GM23248 (cell line): ENCODE measurements around the gene VPS26A. TPM values are rescaled to one million over a fixed set of nuclear protein-coding genes. Genes with fewer than 3 reads are reported as not detected.
"Not testable (repeated sequence)": the region's sequence is repeated elsewhere in the genome, so short reads cannot be mapped to it uniquely, and the experiment has no call there.

Experiments
- DNase-seq: peaks from one replicate; pipeline ENCODE4 v3.0.0-alpha.2; 2015
- H2AFZ ChIP-seq: fragments of 200-600 bp; sonication (generic); 2 replicates; pipeline ENCODE4 v1.6.1; 2016; ENCODE audit warnings: antibody characterized with exemption
- H3F3A ChIP-seq: fragments of 200-600 bp; sonication (generic); 2 replicates; pipeline ENCODE4 v1.6.1; 2016; ENCODE audit warnings: mild to moderate bottlenecking, antibody characterized with exemption, mixed run types; ENCODE audit not compliant: insufficient read depth
- H3K27ac ChIP-seq: fragments of 200-600 bp; sonication (generic); 2 replicates; pipeline ENCODE4 v1.5.1; 2016; ENCODE audit warnings: mild to moderate bottlenecking
- H3K27me3 ChIP-seq: fragments of 200-600 bp; sonication (generic); replicated peaks from 2 replicates; pipeline ENCODE4 v1.6.1; 2016; ENCODE audit warnings: mild to moderate bottlenecking; ENCODE audit not compliant: insufficient read depth
- H3K36me3 ChIP-seq: fragments of 200-600 bp; sonication (generic); 2 replicates; pipeline ENCODE4 v1.6.1; 2016; ENCODE audit warnings: low read depth, mild to moderate bottlenecking
- H3K4me1 ChIP-seq: fragments of 200-600 bp; sonication (generic); 2 replicates; pipeline ENCODE4 v1.6.1; 2016; ENCODE audit warnings: mild to moderate bottlenecking; ENCODE audit not compliant: insufficient read depth
- H3K4me2 ChIP-seq: fragments of 200-600 bp; sonication (generic); one replicate; pipeline ENCODE4 v1.6.1; 2016; ENCODE audit warnings: mild to moderate bottlenecking; ENCODE audit not compliant: unreplicated experiment
- H3K4me3 ChIP-seq: fragments of 200-600 bp; sonication (generic); 2 replicates; pipeline ENCODE4 v1.5.1; 2016; ENCODE audit warnings: mild to moderate bottlenecking
- H3K79me2 ChIP-seq: fragments of 200-600 bp; sonication (generic); 2 replicates; pipeline ENCODE4 v1.6.1; 2016; ENCODE audit warnings: mild to moderate bottlenecking; ENCODE audit not compliant: insufficient read depth
- H3K9ac ChIP-seq: fragments of 200-600 bp; sonication (generic); 2 replicates; pipeline ENCODE4 v1.6.1; 2016; ENCODE audit warnings: mild to moderate bottlenecking
- H3K9me2 ChIP-seq: fragments of 200-600 bp; sonication (generic); 2 replicates; pipeline ENCODE4 v1.6.1; 2016; ENCODE audit warnings: mixed run types, mild to moderate bottlenecking, moderate library complexity; ENCODE audit not compliant: insufficient read depth
- H3K9me3 ChIP-seq: fragments of 200-600 bp; sonication (generic); one replicate; pipeline ENCODE4 v1.6.1; 2017; ENCODE audit warnings: low read depth
- H4K20me1 ChIP-seq: fragments of 200-600 bp; sonication (generic); 2 replicates; pipeline ENCODE4 v1.6.0; 2016; ENCODE audit not compliant: insufficient read depth
- EZH2 ChIP-seq: fragments of 200-600 bp; sonication (generic); IDR thresholded peaks from 2 replicates; pipeline ENCODE4 v1.6.1; 2018; ENCODE audit warnings: antibody characterized with exemption, mild to moderate bottlenecking; ENCODE audit not compliant: insufficient read depth, poor library complexity, severe bottlenecking
- EZH2phosphoT487 ChIP-seq: fragments of 200-600 bp; sonication (generic); IDR thresholded peaks from 2 replicates; pipeline ENCODE4 v1.6.1; 2018; ENCODE audit warnings: antibody characterized with exemption, moderate library complexity, mild to moderate bottlenecking, low read depth; ENCODE audit not compliant: insufficient read depth
- WGBS, 2 experiments: methylation state at CpG; one replicate each; pipeline ENCODE4 v1.1.6; 2015 to 2017; ENCODE audit warnings: low lambda C conversion rate in 2 of 2, low coverage in 1 of 2; ENCODE audit errors: missing lambda C conversion rate in 2 of 2; 5-methylcytosine and 5-hydroxymethylcytosine counted together
- in situ Hi-C: fragments of 300-500 bp; cut with MboI; formaldehyde crosslinking; loops from 2 replicates; pipeline ENCODE4 v1.15.0; 2020
- polyA plus RNA-seq: library from polyadenylated mRNA; unstranded; fragments of >200 nt; fragmentation: Nextera tagmentation; extraction: Ambion mirVana; gene quantifications from 2 replicates; pipeline ENCODE4 v1.2.1, GENCODE V29; 2016
- total RNA-seq: library from RNA; depleted of rRNA; stranded (reverse); fragments of >200 nt; shearing (Covaris generic); gene quantifications from 2 replicates; pipeline ENCODE4 v1.2.3, GENCODE V29; 2014

The VPS26A gene
- total and polyA plus RNA-seq, 2 experiments from 2014 or later, result 24.4 to 82.0 TPM

DNA sequence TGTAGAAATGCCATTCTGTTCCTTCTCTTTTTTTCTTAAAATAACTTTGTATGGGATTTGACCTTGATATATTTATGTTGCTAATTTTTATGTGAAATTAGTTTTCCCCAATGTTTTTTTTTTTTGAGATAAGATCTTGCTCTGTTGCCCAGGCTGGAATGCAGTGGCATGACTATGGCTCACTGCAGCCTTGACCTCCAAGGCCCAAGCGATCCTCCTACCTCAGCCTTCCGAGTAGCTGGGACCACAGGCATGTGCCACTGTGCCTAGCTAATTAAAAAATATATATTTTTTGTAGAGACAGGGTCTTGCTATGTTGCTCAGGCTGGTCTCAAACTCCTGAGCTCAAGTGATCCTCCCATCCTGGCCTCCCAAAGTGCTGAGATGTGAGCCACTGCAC lies 16.0 kb downstream of the VPS26A start:
- Histone ChIP-seq H3K4me3 (no peak overlapping the region), H3K36me3 (peaks cover 6% of the 10 kb centered on the region; the same call in 1 of the 2 replicates), H3K9me3 (no peaks in the 10 kb centered on the region), H4K20me1 (no peaks in the 10 kb centered on the region), H2AFZ (no peak overlapping the region), H3K9me2 (no peaks in the 10 kb centered on the region), H3F3A (no peaks in the 10 kb centered on the region), H3K27me3 (no peaks in the 10 kb centered on the region), H3K27ac (no peak overlapping the region), H3K79me2 (peaks cover 100% of the 10 kb centered on the region), H3K4me1 (no peaks in the 10 kb centered on the region), H3K9ac (no peak overlapping the region), H3K4me2 (no peak overlapping the region)
- in situ Hi-C loops, result no loop called here
- 79 to 86% methylated on average over 2 of the region's 2 CpGs for WGBS, 2 experiments
- TF ChIP-seq EZH2, result no peak
- TF ChIP-seq EZH2phosphoT487, result no peak
- no peak for DNase-seq

DNA sequence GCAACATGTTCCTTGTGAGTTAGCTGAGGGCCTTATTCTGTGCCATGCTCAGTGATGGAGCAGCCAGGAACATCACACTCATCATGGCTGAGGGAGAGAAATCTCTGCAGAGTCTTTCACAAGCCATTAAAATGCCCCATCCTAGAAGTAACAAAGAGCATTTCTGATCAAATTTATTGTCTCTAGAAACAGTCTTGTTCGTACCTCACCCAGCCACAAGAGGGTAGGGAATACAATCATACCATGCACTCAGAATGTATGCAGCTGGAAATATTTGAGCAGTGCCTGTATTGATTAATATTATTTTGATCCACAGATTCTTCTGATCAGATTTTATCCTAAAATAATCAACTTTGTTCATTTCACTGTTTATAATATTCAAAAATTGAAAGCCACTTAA lies 17.3 kb downstream of the VPS26A start:
- no peaks in the 10 kb centered on the region for H4K20me1 ChIP-seq
- H3K9ac ChIP-seq, result no peak overlapping the region
- DNase-seq, result no peak
- peaks cover 100% of the 10 kb centered on the region for H3K79me2 ChIP-seq
- in situ Hi-C loops, result no loop called here
- no peak overlapping the region for H2AFZ ChIP-seq
- H3K9me2 ChIP-seq, result no peaks in the 10 kb centered on the region
- TF ChIP-seq EZH2 (no peak), EZH2phosphoT487 (no peak)
- H3K36me3 ChIP-seq, result 0 out of 2 replicates have a peak, but pooled peaks cover 3% of the 10 kb centered on the region
- no peak overlapping the region for H3K4me2 ChIP-seq
- H3K4me3 ChIP-seq, result no peak overlapping the region
- no peaks in the 10 kb centered on the region for H3K27me3 ChIP-seq
- no peaks in the 10 kb centered on the region for H3K9me3 ChIP-seq
- no peaks in the 10 kb centered on the region for H3F3A ChIP-seq
- no peaks in the 10 kb centered on the region for H3K4me1 ChIP-seq
- 56 to 68% methylated on average over 1 of the region's 1 CpG for WGBS, 2 experiments
- no peak overlapping the region for H3K27ac ChIP-seq

DNA sequence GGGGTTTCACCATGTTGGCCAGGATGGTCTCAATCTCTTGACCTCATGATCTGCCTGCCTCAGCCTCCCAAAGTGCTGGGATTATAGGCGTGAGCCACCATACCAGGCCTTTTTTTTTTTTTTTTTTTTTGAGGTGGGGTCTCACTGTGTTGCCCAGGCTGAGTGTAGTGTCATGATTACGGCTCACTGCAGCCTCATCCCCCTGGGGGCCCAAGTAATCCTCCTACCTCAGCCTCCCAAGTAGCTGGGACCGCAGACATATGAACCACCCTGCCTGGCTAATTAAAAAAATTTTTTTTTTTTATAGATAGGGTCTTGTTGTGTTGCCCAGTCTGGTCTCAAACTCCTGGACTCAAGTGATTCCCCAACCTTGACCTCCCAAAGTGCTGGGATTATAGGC lies 18.1 kb downstream of the VPS26A start:
- WGBS, 2 experiments, result 100% methylated on average over 2 to 3 of the region's 3 CpGs

DNA sequence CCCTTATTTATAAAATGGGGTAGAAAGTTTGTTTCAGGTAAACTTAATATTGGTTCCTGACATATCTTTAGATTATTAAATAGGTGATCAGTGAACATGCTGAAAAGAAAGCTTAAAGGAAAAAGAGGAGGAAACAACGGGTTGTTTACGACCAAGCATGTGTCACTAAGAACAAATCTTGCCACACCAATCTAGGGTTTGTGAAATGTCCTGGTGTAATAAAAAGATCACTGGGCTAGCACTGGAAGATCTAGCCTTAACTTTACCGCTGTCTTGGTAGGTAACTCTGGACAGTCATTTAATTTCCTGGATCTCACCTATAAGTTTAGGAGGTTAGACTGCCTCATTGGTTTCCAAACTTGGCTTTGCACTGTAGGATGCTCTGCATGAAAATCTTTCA lies 19.0 kb downstream of the VPS26A start:
- Histone ChIP-seq H3K4me1 (0 out of 2 replicates have a peak, but pooled peaks cover 5% of the 10 kb centered on the region), H3K9me3 (no peaks in the 10 kb centered on the region), H3K27me3 (no peaks in the 10 kb centered on the region), H3K4me3 (no peak overlapping the region), H2AFZ (no peak overlapping the region), H3K9ac (no peak overlapping the region), H4K20me1 (no peaks in the 10 kb centered on the region; the same call in 1 of the 2 replicates), H3K4me2 (no peak overlapping the region), H3K9me2 (no peaks in the 10 kb centered on the region), H3F3A (no peaks in the 10 kb centered on the region), H3K36me3 (no peaks in the 10 kb centered on the region), H3K27ac (no peak overlapping the region), H3K79me2 (peaks cover 100% of the 10 kb centered on the region)
- no peak for DNase-seq
- in situ Hi-C loops, result no loop called here
- 77 to 84% methylated on average over 3 of the region's 3 CpGs for WGBS, 2 experiments
- TF ChIP-seq EZH2phosphoT487, result no peak
- TF ChIP-seq EZH2, result no peak

More for the DNA sequence above, 18.1 kb downstream of the VPS26A start:
- H4K20me1 ChIP-seq, H3K4me3 ChIP-seq, H3F3A ChIP-seq, H3K4me2 ChIP-seq, H3K4me1 ChIP-seq, in situ Hi-C loops, H3K9ac ChIP-seq, DNase-seq, H3K27ac ChIP-seq, H3K36me3 ChIP-seq, H3K27me3 ChIP-seq, H3K9me3 ChIP-seq, H2AFZ ChIP-seq, H3K9me2 ChIP-seq: not testable (repeated sequence)
- H3K79me2 ChIP-seq, result peaks cover 100% of the 10 kb centered on the region

DNA sequence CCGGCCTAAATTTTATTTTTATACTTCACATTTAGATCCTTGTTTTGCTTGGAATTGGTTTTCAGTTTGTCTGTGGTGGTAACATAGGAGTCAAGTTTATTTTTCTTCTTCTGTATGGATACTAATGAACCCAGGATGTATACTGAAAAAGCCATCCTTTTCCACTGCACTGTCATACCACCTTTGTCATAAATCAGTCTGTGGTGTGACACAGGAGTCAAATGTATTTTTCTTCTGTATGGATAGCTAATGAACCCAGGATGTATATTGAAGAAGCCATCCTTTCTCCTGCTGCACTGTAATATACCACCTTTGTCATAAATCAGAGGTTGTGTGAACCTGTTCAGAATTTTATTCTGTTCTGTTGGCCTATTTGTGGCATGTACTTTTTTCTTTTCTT lies 21.4 kb downstream of the VPS26A start:
- WGBS, 2 experiments, result 94 to 100% methylated on average over 1 of the region's 1 CpG
- Histone ChIP-seq H3F3A (no peaks in the 10 kb centered on the region), H3K4me1 (0 out of 2 replicates have a peak, but pooled peaks cover 5% of the 10 kb centered on the region), H3K27me3 (no peaks in the 10 kb centered on the region), H3K9me2 (no peaks in the 10 kb centered on the region), H3K27ac (no peak overlapping the region), H3K79me2 (peaks cover 100% of the 10 kb centered on the region), H3K9ac (no peak overlapping the region), H4K20me1 (no peaks in the 10 kb centered on the region; the same call in 1 of the 2 replicates), H2AFZ (no peak overlapping the region), H3K4me2 (no peak overlapping the region), H3K4me3 (no peak overlapping the region), H3K36me3 (no peaks in the 10 kb centered on the region), H3K9me3 (no peaks in the 10 kb centered on the region)
- TF ChIP-seq EZH2phosphoT487 (no peak), EZH2 (no peak)
- in situ Hi-C loops, result no loop called here
- DNase-seq, result no peak
